Measurements from ENCODE around the gene HSDL1.

HSDL1 gene

DNA sequence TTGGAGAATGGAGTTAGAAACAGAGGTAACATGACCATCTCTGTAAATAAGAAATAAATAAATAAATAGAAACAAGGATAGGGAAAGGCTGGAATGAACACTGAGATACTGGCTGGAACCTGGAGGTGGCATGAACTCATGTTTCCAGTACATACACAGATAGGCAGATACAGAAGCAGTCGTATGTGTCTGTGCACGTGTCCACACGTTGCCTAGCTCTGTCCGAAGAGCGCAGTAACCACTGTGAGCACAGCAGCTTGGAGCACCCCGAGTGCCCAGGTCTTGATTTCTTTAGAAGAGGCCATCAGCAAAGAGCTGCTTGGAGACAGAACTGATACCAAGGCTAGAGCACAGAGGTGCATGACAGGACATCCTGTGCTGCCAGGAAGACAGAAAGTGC is 65.3 kb downstream of the HSDL1 start:
- DNase-seq, result no peak

DNA sequence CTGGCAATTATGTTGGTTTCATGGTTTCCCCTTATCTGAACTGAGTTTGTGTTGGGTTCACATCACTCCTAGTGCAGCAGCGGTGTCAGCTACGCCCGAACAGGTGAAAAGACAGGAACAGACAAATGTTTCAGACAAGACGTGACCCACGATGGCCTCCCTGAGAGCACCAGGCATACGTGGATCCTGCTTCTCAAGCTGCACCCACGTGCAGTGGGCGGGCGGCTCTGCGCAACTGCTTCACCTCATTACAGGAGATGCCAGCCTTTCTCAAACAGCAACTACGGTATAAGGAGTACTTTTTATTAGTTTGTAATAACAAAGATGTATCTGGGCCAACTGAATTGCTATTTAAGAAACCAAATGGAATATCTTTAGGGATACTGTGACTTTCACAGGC is 69.6 kb downstream of the HSDL1 start:
- DNase-seq, result no peak

DNA sequence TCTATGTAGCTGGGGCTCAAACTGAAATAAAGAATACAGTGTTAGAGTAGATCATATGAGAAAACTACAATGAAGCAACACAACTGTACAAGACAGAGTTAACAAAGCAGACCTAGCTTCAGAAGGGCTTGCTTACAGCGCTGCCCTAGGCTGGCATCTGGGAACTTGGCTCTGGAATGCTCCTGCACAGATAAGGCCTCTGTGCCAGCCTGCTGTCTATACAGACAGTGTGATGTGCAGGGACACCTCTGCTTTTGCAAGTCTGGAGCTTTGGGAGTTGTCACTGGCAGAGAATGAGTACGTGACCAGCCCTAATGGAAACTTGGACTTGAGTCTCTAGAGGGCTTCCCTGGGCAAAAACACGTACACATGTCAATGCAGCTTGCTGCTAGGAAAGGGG is 70.3 kb downstream of the HSDL1 start:
- DNase-seq, result no peak
